HG02678 (cell line): ENCODE data around the gene CYFIP1.
"Not testable (repeated sequence)": the region's sequence is repeated elsewhere in the genome, so short reads cannot be mapped to it uniquely, and the experiment has no call there.

ENCODE experiments used
- ATAC-seq: cut with Tn5 transposase; IDR thresholded peaks from one replicate; pipeline ENCODE4 v1.9.1; 2021; ENCODE audit warnings: mild to moderate bottlenecking, moderate library complexity; ENCODE audit not compliant: unreplicated experiment

Gene CYFIP1

DNA sequence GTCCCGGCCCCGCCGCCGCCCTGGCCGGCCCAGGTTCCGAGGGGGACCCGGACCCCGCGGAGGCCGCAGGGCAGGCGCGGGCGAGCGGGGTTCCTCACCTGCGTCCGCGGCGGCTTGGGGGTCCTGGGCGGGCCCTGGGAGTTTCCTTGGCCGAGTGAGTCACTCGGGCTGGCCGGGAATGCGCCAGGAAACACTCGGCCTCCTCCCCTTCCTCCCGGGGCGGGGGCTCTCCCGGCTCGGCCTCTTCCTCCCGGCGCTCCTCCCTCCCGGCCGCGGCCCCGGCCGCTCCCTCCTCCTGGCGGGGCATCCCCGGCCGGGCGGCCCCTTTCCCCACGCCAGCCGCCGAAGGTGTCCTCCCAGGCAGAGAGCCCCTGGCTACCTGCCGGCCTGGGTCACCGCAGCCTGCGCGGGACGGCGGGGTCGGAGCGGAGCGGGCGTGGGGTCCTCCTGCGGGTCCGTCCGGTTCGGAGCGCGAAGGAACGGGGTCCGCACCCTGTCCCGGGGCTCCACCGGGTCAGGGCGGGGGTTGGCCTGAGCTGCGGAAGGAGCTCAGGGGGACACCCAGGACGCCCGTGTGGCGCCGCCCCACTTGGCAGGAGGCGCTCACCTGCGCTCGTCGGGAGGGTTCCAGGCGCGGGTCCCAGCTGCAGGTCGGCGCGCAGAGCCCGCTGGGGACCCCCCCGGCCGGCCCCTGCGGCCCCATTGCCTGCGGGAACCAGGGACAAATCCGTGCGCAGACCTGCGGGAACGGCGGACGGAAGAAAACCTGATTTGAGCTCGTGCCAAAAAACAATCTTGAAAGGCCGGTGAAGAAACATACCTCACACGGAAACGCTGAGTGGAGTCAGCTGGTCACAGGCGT lies at the start of gene CYFIP1:
TSS of gene CYFIP1 (minus strand) at position 180 of the 862 bp plus-strand sequence. CDS start 33,083 bp downstream, outside the sequence.
- peak; percentile 76 for ATAC-seq

DNA sequence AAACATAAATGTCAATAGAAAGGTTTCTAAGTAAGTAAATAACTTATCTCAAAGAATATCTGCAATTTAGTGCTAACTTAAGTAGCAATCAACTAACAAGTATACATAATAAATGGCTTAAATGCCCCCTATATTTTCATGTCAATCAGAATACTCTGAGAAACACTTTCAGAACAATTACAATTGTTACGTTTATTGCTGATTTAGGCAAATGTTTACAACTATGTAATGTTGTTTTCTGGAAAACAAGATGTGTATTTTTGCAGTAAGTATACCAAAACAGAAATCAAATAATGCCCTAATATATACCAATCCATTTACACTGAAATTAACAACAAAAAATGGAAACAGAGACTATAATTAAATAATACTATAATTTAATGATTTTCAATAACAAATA lies 46.0 kb upstream of the CYFIP1 start:
- ATAC-seq, result no peak

DNA sequence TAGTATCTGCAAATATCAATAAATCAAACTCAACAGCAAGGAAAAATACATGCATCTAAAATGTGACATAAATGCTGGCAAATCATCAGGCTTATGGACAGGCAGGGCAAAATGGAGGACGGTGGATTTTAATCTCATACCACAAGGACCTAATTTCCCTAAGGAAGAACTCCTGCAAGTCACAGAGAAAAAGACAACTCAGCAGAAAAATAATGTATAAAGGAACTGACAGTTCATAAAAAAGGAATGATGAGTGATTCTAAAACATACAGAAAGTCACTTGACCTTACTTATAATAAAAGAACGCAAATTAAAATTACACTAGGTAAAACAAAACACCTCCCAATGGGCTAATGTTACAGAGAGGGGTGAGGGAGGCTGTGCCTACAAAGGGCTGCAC lies 42.0 kb upstream of the CYFIP1 start:
- no peak for ATAC-seq

DNA sequence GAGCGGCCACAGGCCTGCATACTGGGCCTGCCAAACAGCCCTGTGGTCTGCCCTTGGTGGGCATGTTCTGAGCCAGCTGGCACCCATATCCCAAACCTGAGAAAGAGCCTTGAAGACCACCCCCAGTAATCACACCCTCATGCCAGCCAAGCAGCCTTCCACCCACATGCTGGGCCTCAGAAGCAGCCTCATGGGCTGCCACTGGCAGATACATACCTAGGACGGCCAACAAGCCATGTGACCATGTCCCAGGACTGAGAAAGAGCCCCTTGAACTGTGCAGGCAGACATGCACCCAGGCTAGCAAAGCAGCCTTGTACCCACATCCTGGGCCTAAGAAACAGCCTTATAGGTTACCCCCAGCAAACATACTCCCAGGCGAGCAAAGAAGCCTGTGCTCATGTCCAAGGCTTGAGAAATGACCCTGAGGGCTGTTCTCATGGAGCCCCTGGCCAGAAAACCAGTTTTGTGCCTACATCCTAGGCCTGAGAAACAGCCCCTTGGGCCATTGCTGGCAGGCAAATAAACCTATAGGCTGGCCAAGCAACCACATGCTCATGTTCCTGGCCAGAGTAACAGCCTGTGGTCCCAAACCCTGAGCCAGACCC lies 34.3 kb upstream of the CYFIP1 start:
- ATAC-seq, result no peak

DNA sequence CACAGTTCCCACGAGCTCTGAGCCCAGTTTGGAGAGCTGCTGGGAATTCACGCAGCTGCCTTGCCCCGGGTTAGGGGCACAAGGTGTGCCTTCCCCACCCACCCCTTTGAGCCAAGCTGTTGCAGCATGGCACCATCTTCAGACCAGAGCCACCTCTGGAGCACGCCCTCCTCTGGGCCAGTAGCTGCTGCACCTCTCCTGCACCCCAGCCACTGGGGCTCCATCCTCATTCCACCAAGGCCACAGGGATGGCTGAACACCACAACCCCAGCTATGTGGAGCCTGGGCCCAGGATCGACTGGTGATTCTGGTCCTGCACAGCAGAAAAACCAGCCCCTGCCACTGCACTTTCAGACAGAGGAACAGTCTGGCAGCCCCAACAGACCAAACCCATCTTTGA lies 33.5 kb upstream of the CYFIP1 start:
- ATAC-seq, result no peak

DNA sequence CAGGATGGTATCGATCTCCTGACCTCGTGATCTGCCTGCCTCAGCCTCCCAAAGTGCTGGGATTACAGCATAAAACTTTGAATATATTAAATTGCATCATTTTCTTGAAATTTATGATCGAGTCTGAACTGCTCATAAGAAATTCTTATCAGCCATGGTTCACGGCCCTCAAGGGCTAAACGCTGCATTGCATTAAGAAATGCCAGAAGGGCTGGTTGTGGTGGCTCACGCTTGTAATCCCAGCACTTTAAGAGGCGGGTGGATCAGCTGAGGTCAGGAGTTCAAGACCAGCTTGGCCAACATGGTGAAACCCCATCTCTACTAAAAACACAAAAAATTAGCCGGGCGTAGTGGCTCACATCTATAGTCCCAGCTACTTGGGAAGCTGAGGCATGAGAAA lies 32.4 kb upstream of the CYFIP1 start:
- not testable (repeated sequence) for ATAC-seq

- no peak for ATAC-seq
These were observed 23.6 kb upstream of the CYFIP1 start for GRCh38 chr15:23003736-23004135.

GRCh38 chr15:23002920-23003319 lies 22.8 kb upstream of the CYFIP1 start:
- no peak for ATAC-seq

GRCh38 chr15:22995795-22996194 lies 15.6 kb upstream of the CYFIP1 start:
- ATAC-seq, result no peak

- no peak for ATAC-seq
These were observed 11.8 kb upstream of the CYFIP1 start for GRCh38 chr15:22992024-22992326.

GRCh38 chr15:22989576-22990477 lies 9.7 kb upstream of the CYFIP1 start:
- ATAC-seq, result no peak

DNA sequence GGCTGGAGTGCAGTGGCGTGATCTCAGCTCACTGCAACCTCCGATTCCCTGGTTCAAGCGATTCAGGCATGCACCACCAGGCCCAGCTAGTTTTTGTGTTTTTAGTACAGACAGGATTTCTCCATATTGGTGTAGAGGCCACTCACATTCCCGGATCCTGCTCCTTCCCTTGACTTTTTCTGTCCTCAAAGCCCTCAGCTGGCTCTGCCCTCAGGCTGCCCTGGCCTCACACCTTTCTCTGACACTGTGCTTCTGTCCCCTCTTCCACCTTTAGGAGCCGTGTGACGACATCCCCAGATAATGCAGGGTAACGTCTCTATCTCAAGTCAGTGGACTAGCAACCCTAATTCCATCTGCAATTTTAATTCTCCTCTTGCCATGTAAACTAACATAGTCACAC lies 8.6 kb upstream of the CYFIP1 start:
- no peak for ATAC-seq

DNA sequence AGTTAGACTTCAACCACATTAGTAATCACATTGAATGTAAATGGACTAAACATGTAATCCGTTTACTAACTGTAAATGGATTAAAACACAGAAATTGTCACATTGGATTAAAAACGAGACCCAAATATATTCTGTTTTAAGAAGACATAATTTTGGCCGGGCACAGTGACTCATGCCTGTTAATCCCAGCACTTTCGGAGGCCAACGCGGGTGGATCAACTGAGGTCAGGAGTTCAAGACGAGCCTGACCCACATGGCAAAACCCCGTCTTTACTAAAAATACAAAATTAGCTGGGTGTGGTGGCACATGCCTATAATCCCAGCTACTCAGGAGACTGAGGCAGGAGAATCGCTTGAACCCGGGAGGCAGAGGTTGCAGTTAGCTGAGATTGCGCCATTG lies 1.8 kb upstream of the CYFIP1 start:
- not testable (repeated sequence) for ATAC-seq

DNA sequence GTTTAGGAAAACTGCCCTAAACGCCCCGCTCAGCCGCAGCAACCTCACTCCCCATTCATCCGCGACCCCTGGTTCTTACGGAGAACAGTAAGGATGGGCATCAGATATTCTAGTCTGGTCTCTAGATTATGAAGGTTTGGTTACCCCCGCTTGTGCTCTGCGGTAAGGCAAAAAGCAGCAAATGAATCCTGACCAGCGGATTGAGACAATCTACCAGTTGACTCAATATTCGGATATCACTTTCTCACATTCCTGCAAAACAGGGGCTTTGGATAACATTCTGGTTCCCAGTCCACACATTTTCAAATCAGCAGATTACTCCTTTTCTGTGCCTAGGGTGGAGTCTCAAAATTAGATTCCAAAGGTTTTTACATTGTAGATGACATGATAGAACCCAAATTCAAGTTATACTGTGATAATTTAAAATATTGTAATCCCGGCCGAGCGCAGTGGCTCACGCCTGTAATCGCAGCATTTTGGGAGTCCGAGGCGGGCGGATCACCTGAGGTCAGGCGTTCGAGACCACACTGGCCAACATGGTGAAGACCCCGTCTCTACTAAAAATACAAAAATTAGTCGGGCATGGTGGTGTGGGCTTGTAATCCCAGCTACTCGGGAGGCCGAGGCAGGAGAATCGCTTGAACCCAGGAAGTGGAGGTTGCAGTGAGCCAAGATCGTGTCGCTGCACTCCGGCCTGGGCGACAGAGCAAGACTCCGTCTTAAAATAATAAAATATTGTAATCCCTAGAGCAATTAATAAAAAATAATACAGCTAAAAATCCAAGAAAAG lies 1.1 kb upstream of the CYFIP1 start:
- no peak for ATAC-seq

- ATAC-seq, result peak; percentile 58
These were observed 655 bp downstream of the CYFIP1 start for GRCh38 chr15:22979238-22980188.

- ATAC-seq, result peak; percentile 26
These were observed 1.4 kb downstream of the CYFIP1 start for GRCh38 chr15:22978691-22979237.

- ATAC-seq, result no peak
These were observed 5.4 kb downstream of the CYFIP1 start for GRCh38 chr15:22974745-22975144.

DNA sequence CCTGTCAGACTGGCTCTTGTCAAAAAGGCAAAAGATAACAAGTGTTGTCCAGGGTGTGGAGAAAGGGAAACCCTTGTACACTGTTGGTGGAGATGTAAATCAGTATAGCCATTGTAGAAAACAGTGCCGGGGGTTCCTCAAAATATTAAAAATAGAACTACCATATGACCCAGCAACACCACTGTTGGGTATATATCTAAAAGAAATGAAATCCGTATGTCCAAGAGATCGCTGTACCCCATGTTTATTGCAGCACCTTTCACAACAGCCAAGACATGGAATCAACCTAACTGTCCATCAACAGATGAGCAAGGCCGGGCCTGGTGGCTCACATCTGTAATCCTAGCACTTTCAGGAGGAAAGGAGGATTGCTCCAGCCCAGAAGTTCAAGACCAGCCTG lies 6.2 kb downstream of the CYFIP1 start:
- ATAC-seq, result no peak

DNA sequence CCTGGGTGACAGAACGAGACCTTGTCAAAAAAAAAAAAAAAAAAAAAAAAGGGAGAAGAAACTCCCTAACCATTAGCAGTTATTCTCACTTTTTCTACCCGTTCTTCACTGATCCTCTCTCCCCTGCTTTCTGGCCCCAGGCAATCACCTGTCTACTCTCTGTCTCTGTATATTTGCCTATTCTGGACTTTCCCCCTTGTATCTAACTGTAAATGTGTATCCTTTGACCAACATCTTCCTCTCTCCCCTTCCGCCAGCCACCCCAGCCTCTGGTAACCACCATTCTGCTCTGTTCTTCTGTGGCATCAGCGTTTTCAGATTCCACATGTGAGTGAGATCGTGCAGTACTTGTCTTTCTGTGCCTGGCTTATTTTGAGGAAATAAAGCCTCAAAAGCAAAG lies 6.9 kb downstream of the CYFIP1 start:
- peak; percentile 88 for ATAC-seq
